CD4-positive, alpha-beta memory T cell (primary cell): Measurements from ENCODE around the gene C2orf81. TPM values are rescaled to one million over a fixed set of nuclear protein-coding genes. Genes with fewer than 3 reads are reported as not detected.

Experiments
- CTCF ChIA-PET: fragments of 350-600 bp; sonication (Branson Sonifier 250); formaldehyde crosslinking; loops from one replicate; lab custom pipeline; 2021; ENCODE audit warnings: inconsistent platforms; ENCODE audit not compliant: partially characterized antibody; lab: Charles Lee
- POLR2A ChIA-PET: fragments of 350-600 bp; sonication (Branson Sonifier 250); formaldehyde crosslinking; loops from one replicate; lab custom pipeline; 2021; ENCODE audit not compliant: partially characterized antibody; lab: Charles Lee
- DNase-seq, 5 donors: peaks; one replicate each; pipeline versions ENCODE4 v3.0.0 to v3.0.0-alpha.2; 2020 to 2022; ENCODE audit warnings: mixed read lengths in 1 of 5
- H3K27ac ChIP-seq: one replicate; pipeline ENCODE4 v1.7.0; 2013; ENCODE audit warnings: low read depth, low read length
- H3K27me3 ChIP-seq: 2 replicates; pipeline ENCODE4 v1.7.0; 2013; ENCODE audit warnings: mild to moderate bottlenecking, low read length, moderate library complexity; ENCODE audit not compliant: insufficient read depth
- H3K36me3 ChIP-seq: 2 replicates; pipeline ENCODE4 v1.7.0; 2013; ENCODE audit warnings: mild to moderate bottlenecking, low read length, moderate library complexity; ENCODE audit not compliant: insufficient read depth
- H3K4me1 ChIP-seq: 2 replicates; pipeline ENCODE4 v1.7.0; 2013; ENCODE audit warnings: mild to moderate bottlenecking, low read length, moderate library complexity; ENCODE audit not compliant: insufficient read depth
- H3K4me3 ChIP-seq, 2 donors: one replicate each; pipeline ENCODE4 v1.7.0; 2013; ENCODE audit warnings: low read length in 2 of 2, mild to moderate bottlenecking in 1 of 2
- H3K9me3 ChIP-seq, 2 donors: one replicate each; pipeline ENCODE4 v1.7.0; 2013; ENCODE audit warnings: low read length in 2 of 2, control low read depth in 1 of 2; ENCODE audit not compliant: control insufficient read depth in 1 of 2
- H3K27ac Mint-ChIP-seq, 7 donors: one replicate each; pipeline ENCODE4 v1.8.0; 2020 to 2021; ENCODE audit warnings: mixed read lengths in 7 of 7, mild to moderate bottlenecking in 6 of 7, inconsistent platforms in 3 of 7, moderate library complexity in 3 of 7
- H3K27me3 Mint-ChIP-seq, 2 donors: one replicate each; pipeline ENCODE4 v1.8.0; 2020 to 2021; ENCODE audit warnings: mixed read lengths in 2 of 2
- H3K36me3 Mint-ChIP-seq, 2 donors: one replicate each; pipeline ENCODE4 v1.8.0; 2020 to 2021; ENCODE audit warnings: mixed read lengths in 2 of 2, inconsistent platforms in 1 of 2, mild to moderate bottlenecking in 1 of 2
- H3K4me1 Mint-ChIP-seq, 4 donors: one replicate each; pipeline ENCODE4 v1.8.0; 2020 to 2021; ENCODE audit warnings: mixed read lengths in 4 of 4, mild to moderate bottlenecking in 1 of 4
- H3K4me3 Mint-ChIP-seq, 8 donors: one replicate each; pipeline ENCODE4 v1.8.0; 2020 to 2021; ENCODE audit warnings: mixed read lengths in 8 of 8, mild to moderate bottlenecking in 7 of 8, moderate library complexity in 6 of 8, inconsistent platforms in 3 of 8
- H3K9me3 Mint-ChIP-seq, 8 donors: one replicate each; pipeline ENCODE4 v1.8.0; 2020 to 2021; ENCODE audit warnings: mixed read lengths in 8 of 8, mild to moderate bottlenecking in 5 of 8, inconsistent platforms in 3 of 8, moderate library complexity in 1 of 8
- intact Hi-C: fragments of 100-400 bp; cut with micrococcal nuclease; formaldehyde crosslinking; loops from one replicate; pipeline ENCODE4 v1.15.1; 2023
- polyA plus RNA-seq, 2 donors: library from polyadenylated mRNA; unstranded; fragments of 300-500 nt; fragmentation: Illumina TruSeq; gene quantifications; one replicate each; pipeline ENCODE4 v1.2.3, GENCODE V29; 2021
- total RNA-seq, 2 experiments: library from RNA; stranded (reverse); gene quantifications; one replicate each; pipeline ENCODE4 v1.2.3, GENCODE V29; 2021

The C2orf81 gene
- total and polyA plus RNA-seq, 4 experiments from 2014 or later, result 1.5 to 7.5 (median 3.4) TPM

DNA sequence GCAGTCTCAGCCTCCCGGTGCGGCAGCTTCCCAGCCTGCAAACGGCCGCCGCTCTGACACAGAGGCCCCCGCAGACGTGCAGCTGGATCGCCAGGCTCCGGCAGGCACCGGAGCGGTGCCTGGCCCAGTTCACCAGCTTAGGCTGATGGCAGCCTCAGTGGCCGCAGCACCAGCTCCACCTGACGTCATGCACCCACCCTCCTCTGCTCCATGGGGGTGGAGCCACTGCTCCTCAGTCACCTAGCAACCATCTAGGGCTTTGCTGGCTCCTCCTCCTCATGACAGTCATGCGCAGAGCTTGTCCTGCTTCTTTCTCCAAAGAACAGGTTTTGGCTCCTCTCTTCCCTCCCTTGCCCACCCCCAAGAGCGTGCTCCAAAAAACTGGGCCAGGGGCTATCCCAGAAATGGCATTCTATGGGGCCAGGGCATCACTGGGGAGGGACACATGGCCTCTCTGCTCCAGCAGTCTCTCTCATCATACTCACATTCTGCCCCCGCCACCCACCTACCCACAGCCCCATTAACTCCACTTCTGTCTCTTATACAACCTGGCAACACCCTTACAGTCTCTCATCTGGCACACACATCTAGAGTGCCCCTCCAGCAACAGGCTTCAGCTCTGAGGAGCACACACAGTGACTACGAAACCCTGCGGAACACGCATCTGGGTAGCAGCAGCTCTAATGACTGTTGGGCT is 46.8 kb downstream of the C2orf81 start:
- intact Hi-C loops, result no loop called here
- Histone ChIP-seq H3K9me3 (no peaks in the 10 kb centered on the region), H3K4me1 (peaks cover 5% of the 10 kb centered on the region), H3K27me3 (no peaks in the 10 kb centered on the region), H3K27ac (no peak overlapping the region), H3K36me3 (peaks cover 37% of the 10 kb centered on the region), H3K4me3 (no peak overlapping the region)
- CTCF ChIA-PET, result interaction anchor here (1.1 kb wide), 1 partner anchor 40 kb away, joined by 3 read pairs; no protein-coding TSS in a partner anchor
- H3K36me3 Mint-ChIP-seq, result peaks cover 57 to 68% of the 10 kb centered on the region in 2 donors
- peaks cover 7 to 14% (median 12%) of the 10 kb centered on the region in 4 donors for H3K4me1 Mint-ChIP-seq
- H3K4me3 Mint-ChIP-seq, result no peak overlapping the region
- H3K9me3 Mint-ChIP-seq, result peaks cover 0 to 2% (median 0%) of the 10 kb centered on the region in 8 donors
- POLR2A ChIA-PET, result no interaction called here
- no peak for DNase-seq
- H3K27ac Mint-ChIP-seq, result peak overlapping the region in 2 of 7 donors; percentile 61 to 64
- no peaks in the 10 kb centered on the region for H3K27me3 Mint-ChIP-seq

DNA sequence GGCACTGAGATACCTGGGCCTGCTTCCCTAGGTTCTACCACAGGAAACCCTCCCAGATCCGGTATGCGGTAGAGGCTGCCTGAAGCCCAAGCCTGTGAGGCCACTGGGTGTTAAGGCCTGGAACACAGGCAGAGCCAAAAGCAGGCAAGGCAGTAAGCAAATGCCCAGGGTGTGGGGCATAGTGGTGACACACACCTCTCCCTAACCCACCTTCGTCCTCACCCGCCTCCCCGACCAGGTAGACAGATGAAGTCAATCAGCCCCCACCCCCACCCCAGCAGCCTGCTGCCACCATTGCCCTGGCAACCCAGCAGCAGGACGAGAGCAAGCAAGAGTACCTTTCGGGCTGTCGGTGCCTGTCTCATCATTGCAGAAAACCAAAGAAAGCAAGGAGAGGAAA is 47.4 kb downstream of the C2orf81 start:
- Mint-ChIP-seq H3K27me3 (no peaks in the 10 kb centered on the region), H3K9me3 (peaks cover 0 to 2% (median 0%) of the 10 kb centered on the region in 8 donors), H3K4me3 (peak overlapping the region in 1 of 8 donors; percentile 42), H3K4me1 (peaks cover 3 to 11% (median 8%) of the 10 kb centered on the region in 4 donors), H3K36me3 (peaks cover 62 to 74% of the 10 kb centered on the region in 2 donors), H3K27ac (peak overlapping the region in 1 of 7 donors; percentile 13)
- Histone ChIP-seq H3K27ac (no peak overlapping the region), H3K4me3 (no peak overlapping the region), H3K9me3 (no peaks in the 10 kb centered on the region), H3K4me1 (no peaks in the 10 kb centered on the region), H3K27me3 (no peaks in the 10 kb centered on the region), H3K36me3 (peaks cover 42% of the 10 kb centered on the region)
- intact Hi-C loops, result no loop called here
- POLR2A ChIA-PET, result no interaction called here
- DNase-seq, result no peak
- CTCF ChIA-PET, result no interaction called here

DNA sequence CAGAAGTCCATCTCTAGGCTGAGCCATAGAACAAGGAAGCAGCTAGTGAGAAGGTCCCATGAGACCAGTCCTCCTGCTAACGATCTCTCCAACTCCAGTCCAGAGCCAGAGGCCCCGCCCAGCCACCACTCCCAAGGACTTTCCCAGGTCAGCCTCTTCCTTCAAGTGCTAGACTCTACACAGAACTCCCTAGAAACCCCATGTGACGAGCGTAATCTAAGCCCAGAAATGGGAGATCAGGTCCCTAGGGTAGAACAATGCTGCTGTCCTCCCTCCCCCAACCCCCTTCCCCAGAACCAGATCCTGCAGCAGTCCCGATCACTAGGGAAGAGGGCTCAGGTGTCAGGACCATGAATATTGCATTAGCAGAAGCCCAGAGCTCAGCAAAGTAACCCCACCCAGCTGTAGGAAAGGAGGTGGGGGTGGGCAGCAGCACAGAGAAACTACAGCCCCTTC is 48.2 kb downstream of the C2orf81 start:
- Histone ChIP-seq H3K36me3 (peaks cover 49% of the 10 kb centered on the region), H3K4me3 (no peak overlapping the region), H3K9me3 (no peaks in the 10 kb centered on the region), H3K27me3 (no peaks in the 10 kb centered on the region), H3K27ac (no peak overlapping the region), H3K4me1 (no peaks in the 10 kb centered on the region)
- peaks cover 0 to 2% (median 0%) of the 10 kb centered on the region in 8 donors for H3K9me3 Mint-ChIP-seq
- no peak for DNase-seq
- H3K27me3 Mint-ChIP-seq, result no peaks in the 10 kb centered on the region
- intact Hi-C loops, result no loop called here
- CTCF ChIA-PET, result no interaction called here
- H3K36me3 Mint-ChIP-seq, result peaks cover 66 to 76% of the 10 kb centered on the region in 2 donors
- peaks cover 0 to 7% (median 4%) of the 10 kb centered on the region in 4 donors for H3K4me1 Mint-ChIP-seq
- H3K4me3 Mint-ChIP-seq, result no peak overlapping the region
- POLR2A ChIA-PET, result no interaction called here
- H3K27ac Mint-ChIP-seq, result no peak overlapping the region

DNA sequence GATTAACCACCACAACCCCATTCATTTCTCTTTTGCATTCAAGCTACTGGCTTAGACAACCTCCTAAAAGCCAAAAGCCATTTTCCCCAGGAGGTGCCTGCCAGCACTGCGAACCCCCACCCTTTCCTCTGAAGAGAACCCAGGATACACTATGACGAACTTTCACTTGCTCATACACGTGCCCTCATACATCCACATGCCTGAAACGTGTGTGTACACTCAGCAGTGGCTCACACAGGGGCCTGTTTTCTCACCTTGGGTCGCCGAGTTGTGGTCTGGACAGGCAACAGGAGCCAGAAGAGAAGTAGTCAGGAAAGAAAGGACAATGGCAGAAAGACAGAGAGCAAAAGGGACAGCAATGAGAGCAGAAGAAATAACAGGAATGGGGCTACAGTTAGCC is 48.7 kb downstream of the C2orf81 start:
- POLR2A ChIA-PET, result no interaction called here
- H3K36me3 Mint-ChIP-seq, result peaks cover 67 to 77% of the 10 kb centered on the region in 2 donors
- intact Hi-C loops, result no loop called here
- H3K4me1 Mint-ChIP-seq, result peaks cover 0 to 6% (median 4%) of the 10 kb centered on the region in 4 donors
- no peak for DNase-seq
- no peaks in the 10 kb centered on the region for H3K9me3 ChIP-seq
- H3K9me3 Mint-ChIP-seq, result peaks cover 0 to 2% (median 0%) of the 10 kb centered on the region in 8 donors
- no peak overlapping the region for H3K4me3 ChIP-seq
- H3K27me3 ChIP-seq, result no peaks in the 10 kb centered on the region
- no peaks in the 10 kb centered on the region for H3K27me3 Mint-ChIP-seq
- CTCF ChIA-PET, result no interaction called here
- no peaks in the 10 kb centered on the region for H3K4me1 ChIP-seq
- H3K27ac Mint-ChIP-seq, result peak overlapping the region in 1 of 7 donors; percentile 52
- H3K27ac ChIP-seq, result no peak overlapping the region
- H3K36me3 ChIP-seq, result peaks cover 50% of the 10 kb centered on the region
- no peak overlapping the region for H3K4me3 Mint-ChIP-seq

DNA sequence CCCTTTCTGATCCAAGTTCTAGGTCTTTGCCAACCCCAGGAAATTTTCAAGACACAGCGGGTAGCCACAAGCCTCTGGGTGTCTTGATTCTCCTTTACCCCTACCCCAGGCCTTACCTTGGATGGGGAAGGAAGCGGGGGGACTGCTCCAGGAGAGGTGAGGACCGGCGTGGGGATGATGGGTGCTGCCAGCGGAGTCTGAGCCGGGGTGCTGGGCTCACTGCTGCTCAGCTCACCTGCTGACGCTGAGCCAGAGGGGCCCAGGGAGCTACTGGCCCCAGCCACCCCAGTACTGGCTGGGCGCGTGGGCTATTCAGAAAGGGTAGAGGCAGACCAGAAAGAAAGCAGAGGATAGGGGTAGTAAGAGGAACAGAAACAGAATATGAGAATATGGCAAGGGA is 50.0 kb downstream of the C2orf81 start:
- no peaks in the 10 kb centered on the region for H3K4me1 ChIP-seq
- no peak overlapping the region for H3K4me3 Mint-ChIP-seq
- no peak overlapping the region for H3K27ac Mint-ChIP-seq
- H3K27me3 Mint-ChIP-seq, result no peaks in the 10 kb centered on the region
- H3K36me3 Mint-ChIP-seq, result peaks cover 72 to 78% of the 10 kb centered on the region in 2 donors
- CTCF ChIA-PET, result interaction anchor here (1.3 kb wide), 1 partner anchor 37 kb away, joined by 6 read pairs; no protein-coding TSS in a partner anchor
- intact Hi-C loops, result no loop called here
- no peak overlapping the region for H3K27ac ChIP-seq
- H3K9me3 Mint-ChIP-seq, result peaks cover 0 to 2% (median 0%) of the 10 kb centered on the region in 8 donors
- H3K4me3 ChIP-seq, result no peak overlapping the region
- H3K9me3 ChIP-seq, result no peaks in the 10 kb centered on the region
- no peaks in the 10 kb centered on the region for H3K27me3 ChIP-seq
- DNase-seq, result no peak
- POLR2A ChIA-PET, result no interaction called here
- H3K4me1 Mint-ChIP-seq, result peaks cover 0 to 6% (median 4%) of the 10 kb centered on the region in 4 donors
- peaks cover 55% of the 10 kb centered on the region for H3K36me3 ChIP-seq

DNA sequence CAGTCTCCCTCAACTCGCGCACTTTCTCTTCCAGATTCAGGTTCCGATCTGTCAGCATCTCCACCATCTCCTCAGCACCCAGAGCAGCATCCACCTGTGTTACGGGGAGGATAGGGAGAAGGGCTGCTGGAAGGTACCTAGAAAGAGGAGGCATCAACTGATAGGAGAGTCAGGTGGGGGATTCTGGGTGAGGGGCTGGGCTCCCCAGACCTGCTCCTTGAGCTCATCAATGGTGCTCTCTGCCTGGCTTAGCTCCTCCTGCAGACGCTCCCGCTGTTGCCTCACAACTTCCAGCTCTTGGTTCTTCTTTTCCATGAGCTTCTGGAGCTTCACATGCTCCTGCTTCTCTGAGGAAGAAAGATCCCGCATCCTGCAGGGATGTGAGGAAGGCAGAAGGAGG is 51.4 kb downstream of the C2orf81 start:
- no peak for DNase-seq
- CTCF ChIA-PET, result interaction anchor here (1.4 kb wide), 1 partner anchor 35 kb away, joined by 4 read pairs; no protein-coding TSS in a partner anchor
- H3K4me3 Mint-ChIP-seq, result no peak overlapping the region
- no peak overlapping the region for H3K27ac ChIP-seq
- H3K4me1 Mint-ChIP-seq, result peaks cover 0 to 6% (median 2%) of the 10 kb centered on the region in 4 donors
- peaks cover 64% of the 10 kb centered on the region for H3K36me3 ChIP-seq
- intact Hi-C loops, result no loop called here
- H3K36me3 Mint-ChIP-seq, result peaks cover 76 to 83% of the 10 kb centered on the region in 2 donors
- no peaks in the 10 kb centered on the region for H3K4me1 ChIP-seq
- no peaks in the 10 kb centered on the region for H3K27me3 ChIP-seq
- no peak overlapping the region for H3K27ac Mint-ChIP-seq
- H3K27me3 Mint-ChIP-seq, result no peaks in the 10 kb centered on the region
- no peak overlapping the region for H3K4me3 ChIP-seq
- POLR2A ChIA-PET, result no interaction called here
- no peaks in the 10 kb centered on the region for H3K9me3 ChIP-seq
- peaks cover 0 to 3% (median 0%) of the 10 kb centered on the region in 8 donors for H3K9me3 Mint-ChIP-seq

DNA sequence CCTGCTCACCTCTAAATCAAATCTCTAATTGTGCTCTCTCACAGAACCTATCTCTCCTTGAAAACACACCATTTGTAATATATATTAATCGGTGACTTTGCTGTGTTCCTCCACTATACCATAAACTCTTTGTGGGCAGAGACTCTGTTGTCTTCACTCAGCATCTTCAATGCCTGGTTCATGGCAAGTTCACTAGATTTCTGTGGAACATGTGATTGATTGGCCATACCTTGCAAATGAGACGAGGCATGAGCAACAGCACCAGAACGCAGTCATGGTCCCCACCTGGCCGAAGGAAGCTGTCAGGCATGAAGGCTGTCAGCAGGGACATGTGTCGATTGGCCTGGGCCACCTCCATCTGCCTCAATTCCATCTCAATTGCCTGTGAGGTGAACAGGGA is 52.9 kb downstream of the C2orf81 start:
- Mint-ChIP-seq H3K4me1 (no peaks in the 10 kb centered on the region), H3K27me3 (no peaks in the 10 kb centered on the region), H3K9me3 (peaks cover 0 to 3% (median 0%) of the 10 kb centered on the region in 8 donors), H3K27ac (no peak overlapping the region), H3K36me3 (peaks cover 83 to 91% of the 10 kb centered on the region in 2 donors), H3K4me3 (no peak overlapping the region)
- Histone ChIP-seq H3K9me3 (no peaks in the 10 kb centered on the region), H3K4me3 (no peak overlapping the region), H3K36me3 (peaks cover 79% of the 10 kb centered on the region), H3K4me1 (no peaks in the 10 kb centered on the region), H3K27ac (no peak overlapping the region), H3K27me3 (no peaks in the 10 kb centered on the region)
- ChIA-PET CTCF (interaction anchor here (1.3 to 1.4 kb wide), 2 partner anchors 33 to 119 kb away, joined by 3 to 4 read pairs; no protein-coding TSS in a partner anchor), POLR2A (no interaction called here)
- intact Hi-C loops, result no loop called here
- no peak for DNase-seq
